Measurements from ENCODE around the gene JAG1. TPM values are rescaled to one million over a fixed set of nuclear protein-coding genes. Genes with fewer than 3 reads are reported as not detected.

Gene JAG1
- total and polyA plus RNA-seq, 8 donors = 13.9 to 60.1 (median 25.1) TPM

DNA sequence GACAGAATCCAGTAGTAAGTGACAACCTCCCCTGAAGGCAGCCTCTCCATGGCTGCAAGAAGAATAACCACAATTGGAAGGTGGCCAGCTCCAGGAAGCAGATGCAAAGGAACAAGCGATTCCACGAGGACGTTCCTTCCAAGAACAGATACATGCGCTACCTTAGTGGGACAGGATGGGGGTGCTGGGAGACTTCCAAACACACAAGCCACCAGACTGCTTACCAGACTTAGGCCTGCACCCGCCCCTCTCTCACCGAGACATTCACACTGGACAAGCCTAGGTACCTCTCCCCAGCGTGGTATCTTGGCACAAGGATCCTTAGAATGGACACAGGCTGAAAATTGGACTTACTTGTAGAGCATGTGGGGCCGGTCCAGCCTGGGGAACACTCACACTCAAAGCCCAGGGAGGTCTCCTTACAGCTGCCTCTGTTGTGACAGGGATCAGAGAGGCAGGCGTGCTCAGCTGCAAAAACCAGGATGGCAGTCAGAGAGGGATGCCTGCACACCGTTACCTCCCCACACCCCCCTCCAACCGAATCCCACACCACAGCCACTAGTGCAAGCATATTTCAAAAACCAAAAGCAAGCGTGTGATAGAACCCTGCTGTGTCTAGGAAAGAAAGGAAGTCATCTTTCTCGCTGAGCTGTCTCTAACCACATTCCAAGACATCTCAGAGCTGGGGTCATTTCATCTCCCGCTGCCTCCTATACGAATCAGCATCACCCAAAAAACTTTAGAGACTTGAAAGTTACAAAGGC is 22.4 kb downstream of the JAG1 start:
- H3K36me3 ChIP-seq = peaks cover 0 to 71% (median 52%) of the 10 kb centered on the region in 3 donors
- H3K27ac ChIP-seq = no peak overlapping the region
- peaks cover 32 to 37% (median 36%) of the 10 kb centered on the region in 3 donors for H3K4me1 ChIP-seq
- TF ChIP-seq, protein P1, sequence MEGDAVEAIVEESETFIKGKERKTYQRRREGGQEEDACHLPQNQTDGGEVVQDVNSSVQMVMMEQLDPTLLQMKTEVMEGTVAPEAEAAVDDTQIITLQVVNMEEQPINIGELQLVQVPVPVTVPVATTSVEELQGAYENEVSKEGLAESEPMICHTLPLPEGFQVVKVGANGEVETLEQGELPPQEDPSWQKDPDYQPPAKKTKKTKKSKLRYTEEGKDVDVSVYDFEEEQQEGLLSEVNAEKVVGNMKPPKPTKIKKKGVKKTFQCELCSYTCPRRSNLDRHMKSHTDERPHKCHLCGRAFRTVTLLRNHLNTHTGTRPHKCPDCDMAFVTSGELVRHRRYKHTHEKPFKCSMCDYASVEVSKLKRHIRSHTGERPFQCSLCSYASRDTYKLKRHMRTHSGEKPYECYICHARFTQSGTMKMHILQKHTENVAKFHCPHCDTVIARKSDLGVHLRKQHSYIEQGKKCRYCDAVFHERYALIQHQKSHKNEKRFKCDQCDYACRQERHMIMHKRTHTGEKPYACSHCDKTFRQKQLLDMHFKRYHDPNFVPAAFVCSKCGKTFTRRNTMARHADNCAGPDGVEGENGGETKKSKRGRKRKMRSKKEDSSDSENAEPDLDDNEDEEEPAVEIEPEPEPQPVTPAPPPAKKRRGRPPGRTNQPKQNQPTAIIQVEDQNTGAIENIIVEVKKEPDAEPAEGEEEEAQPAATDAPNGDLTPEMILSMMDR (IDR thresholded peaks at IDR 0.05) = no peak
- H3K27me3 ChIP-seq = no peaks in the 10 kb centered on the region
- no peaks in the 10 kb centered on the region for H3K9me3 ChIP-seq
- H3K4me3 ChIP-seq = no peak overlapping the region
- FAIRE-seq (no peak), ATAC-seq (no peak), DNase-seq (no peak)
- intact Hi-C loops (cut with DNase I) = no loop called here
- WGBS, 2 donors = 71 to 79% methylated on average over 15 of the region's 15 CpGs

DNA sequence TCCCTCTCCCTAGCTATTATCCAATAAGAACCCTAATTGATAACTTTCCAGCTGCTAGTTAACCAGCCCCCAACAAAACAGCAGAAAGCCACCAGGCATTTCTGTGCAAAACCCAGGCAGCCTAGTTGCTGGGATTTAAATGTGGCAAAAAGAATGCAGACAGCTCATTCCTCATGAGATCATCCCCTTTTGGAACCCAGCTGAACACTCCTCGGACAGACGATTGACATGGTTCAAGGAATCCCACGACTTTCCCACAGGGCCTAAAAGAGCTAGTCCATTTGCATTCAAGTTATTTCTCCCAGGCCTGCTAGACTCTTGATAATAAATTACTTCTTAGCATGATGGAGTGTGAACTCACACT is 24.0 kb downstream of the JAG1 start:
- peaks cover 16 to 23% (median 21%) of the 10 kb centered on the region in 3 donors for H3K4me1 ChIP-seq
- no peak overlapping the region for H3K27ac ChIP-seq
- H3K27me3 ChIP-seq = no peaks in the 10 kb centered on the region
- 66 to 73% methylated on average over 3 of the region's 3 CpGs for WGBS, 2 donors
- intact Hi-C loops (cut with DNase I) = no loop called here
- ATAC-seq (no peak), FAIRE-seq (no peak), DNase-seq (no peak)
- TF ChIP-seq, protein P1 (IDR thresholded peaks at IDR 0.05) = no peak
- H3K4me3 ChIP-seq = no peak overlapping the region
- peaks cover 0 to 77% (median 67%) of the 10 kb centered on the region in 3 donors for H3K36me3 ChIP-seq
- no peaks in the 10 kb centered on the region for H3K9me3 ChIP-seq

DNA sequence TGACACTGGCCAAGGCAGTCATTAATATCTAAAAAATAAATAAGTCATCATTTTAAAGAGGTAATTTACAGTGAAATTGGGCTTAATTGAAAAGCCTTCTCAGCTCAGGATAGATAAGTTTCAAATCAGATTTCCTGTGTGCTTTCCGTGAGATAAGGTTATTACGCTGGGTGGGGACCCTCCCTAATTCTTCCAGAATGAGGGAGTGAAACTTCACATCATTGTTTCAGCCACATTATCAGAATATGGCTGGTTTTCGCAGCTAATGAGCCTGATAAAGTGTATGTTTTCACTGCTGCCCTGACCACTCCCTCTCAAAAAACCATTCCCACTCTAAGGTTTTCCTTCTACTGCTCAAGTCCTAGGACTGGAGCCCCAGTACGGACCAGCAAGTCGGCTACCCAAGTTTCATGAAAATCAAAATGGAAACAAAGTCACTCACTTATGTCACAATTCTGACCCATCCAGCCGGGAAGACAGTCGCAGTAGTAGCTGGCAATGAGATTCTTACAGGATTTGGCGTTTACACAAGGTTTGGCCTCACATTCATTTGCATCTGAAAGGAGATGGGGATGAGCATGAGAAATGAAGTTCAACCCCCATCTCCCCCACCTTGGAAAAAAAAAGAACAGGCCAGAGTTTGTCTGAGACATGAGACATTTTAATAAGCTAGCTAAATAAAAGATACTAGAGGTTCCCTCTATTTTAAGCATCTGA is 24.6 kb downstream of the JAG1 start:
- intact Hi-C loops (cut with DNase I) = no loop called here
- Histone ChIP-seq H3K4me3 (no peak overlapping the region), H3K36me3 (peaks cover 0 to 83% (median 71%) of the 10 kb centered on the region in 3 donors), H3K27ac (no peak overlapping the region), H3K9me3 (no peaks in the 10 kb centered on the region), H3K27me3 (no peaks in the 10 kb centered on the region), H3K4me1 (peaks cover 12 to 19% (median 18%) of the 10 kb centered on the region in 3 donors)
- ATAC-seq (no peak), FAIRE-seq (no peak), DNase-seq (no peak)
- TF ChIP-seq, protein P1 (IDR thresholded peaks at IDR 0.05) = no peak
- WGBS, 2 donors = 90% methylated on average over 8 of the region's 8 CpGs

DNA sequence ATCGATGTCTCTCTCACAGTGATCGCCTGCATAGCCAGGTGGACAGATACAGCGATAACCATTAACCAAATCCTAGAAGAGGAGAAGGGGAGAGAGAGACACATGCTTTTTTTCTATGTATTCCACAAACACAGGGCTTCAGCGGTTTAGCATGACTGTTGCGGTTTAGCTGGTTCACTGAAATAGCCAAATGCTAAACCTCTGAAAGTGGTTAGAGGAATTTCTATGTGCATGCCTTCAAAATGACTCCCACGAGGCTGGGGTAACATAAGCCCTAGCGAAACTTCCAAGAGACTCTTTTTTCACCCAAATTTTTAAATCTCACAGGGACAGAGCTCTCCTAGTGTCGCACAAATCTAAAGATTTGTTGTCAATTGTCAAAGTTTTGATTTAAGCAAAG is 25.1 kb downstream of the JAG1 start:
- no peak for FAIRE-seq
- Histone ChIP-seq H3K4me3 (no peak overlapping the region), H3K9me3 (no peaks in the 10 kb centered on the region), H3K27me3 (no peaks in the 10 kb centered on the region), H3K27ac (no peak overlapping the region), H3K4me1 (peaks cover 6 to 13% (median 12%) of the 10 kb centered on the region in 3 donors), H3K36me3 (peaks cover 0 to 88% (median 71%) of the 10 kb centered on the region in 3 donors)
- intact Hi-C loops (cut with DNase I) = no loop called here
- DNase-seq = no peak
- WGBS, 2 donors = 81 to 84% methylated on average over 8 of the region's 8 CpGs
- TF ChIP-seq, protein P1 (IDR thresholded peaks at IDR 0.05) = no peak
- no peak for ATAC-seq

Data from pancreas (tissue), 10 donors.